IPS-NIHi11 (cell line): Measurements from ENCODE around the gene GABRG2.

Experiments used
- DNase-seq: peaks from one replicate; pipeline ENCODE4 v3.0.0; 2012; ENCODE audit warnings: mixed read lengths, low spot score

Gene GABRG2

DNA sequence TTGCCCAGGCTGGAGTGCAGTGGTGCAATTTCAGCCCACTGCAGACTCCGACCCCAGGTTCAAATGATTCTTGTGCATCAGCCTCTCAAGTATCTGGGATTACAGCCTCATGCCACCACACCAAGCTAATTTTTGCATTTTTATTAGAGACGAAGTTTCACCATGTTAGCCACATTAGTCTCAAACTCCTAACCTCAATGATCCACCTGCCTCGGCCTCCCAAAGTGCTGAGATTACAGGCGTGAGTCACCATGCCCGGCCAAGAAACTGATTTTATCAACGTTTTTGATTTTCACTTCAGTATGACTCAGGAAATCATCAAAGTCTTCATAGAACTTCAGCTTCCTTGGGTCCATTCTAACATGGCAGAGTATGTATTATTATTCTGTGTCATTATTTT is 125.4 kb downstream of the GABRG2 start:
- DNase-seq: no peak

DNA sequence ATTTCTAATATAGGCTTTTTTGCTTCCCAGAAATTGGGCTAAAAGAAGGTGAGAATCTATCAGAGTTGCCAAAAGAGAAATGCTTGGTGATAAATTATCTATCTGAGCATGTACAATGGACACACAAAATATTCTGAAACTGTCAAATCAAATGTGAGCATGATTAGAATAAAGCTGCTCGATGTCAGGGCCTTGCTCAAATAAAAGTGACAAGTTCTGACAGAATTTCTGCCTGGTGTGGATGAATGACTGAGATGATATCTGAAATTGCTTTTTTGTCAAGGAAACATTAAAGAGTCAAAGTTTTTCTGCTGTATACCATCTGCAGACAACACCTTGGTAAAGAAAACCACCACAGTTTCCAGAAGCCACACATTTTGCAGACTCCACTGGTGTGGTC is 128.8 kb downstream of the GABRG2 start:
- DNase-seq: no peak

DNA sequence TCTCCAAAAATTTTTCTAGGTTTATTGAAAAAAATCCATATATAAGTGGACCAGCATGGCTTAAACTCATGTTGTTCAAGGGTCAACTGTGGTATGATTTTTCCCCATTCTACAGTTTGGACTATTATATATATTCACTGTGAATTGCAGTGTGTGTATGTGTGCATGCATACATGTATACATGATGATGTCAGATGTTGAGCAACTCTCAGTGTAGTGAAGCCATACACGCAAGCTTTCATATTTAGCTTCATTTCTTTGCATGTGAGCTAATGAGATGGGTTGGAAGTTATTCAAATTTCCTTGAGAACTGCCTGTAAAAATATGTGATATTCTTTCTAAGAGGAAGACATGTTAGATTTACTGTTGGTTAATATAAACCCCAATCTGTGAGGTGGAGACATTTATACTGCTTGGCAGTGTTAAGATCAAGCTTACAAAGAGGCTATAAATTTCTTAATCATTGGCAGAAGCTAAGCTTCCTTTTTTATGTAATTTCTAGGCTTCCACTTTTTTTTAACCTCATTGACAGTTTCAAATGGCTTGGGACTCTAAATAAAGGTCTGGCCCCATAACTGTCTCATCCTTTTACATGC is 134.8 kb downstream of the GABRG2 start:
- no peak for DNase-seq
